Putamen (tissue), 1 donor: ENCODE data around the gene AMZ1.

ENCODE experiments used
- DNase-seq: peaks from one replicate; pipeline ENCODE4 v3.0.0-alpha.2; 2016; ENCODE audit warnings: low spot score

The AMZ1 gene

GRCh38 chr7:2751086-2751485 is 63.1 kb downstream of the AMZ1 start:
- DNase-seq: no peak

DNA sequence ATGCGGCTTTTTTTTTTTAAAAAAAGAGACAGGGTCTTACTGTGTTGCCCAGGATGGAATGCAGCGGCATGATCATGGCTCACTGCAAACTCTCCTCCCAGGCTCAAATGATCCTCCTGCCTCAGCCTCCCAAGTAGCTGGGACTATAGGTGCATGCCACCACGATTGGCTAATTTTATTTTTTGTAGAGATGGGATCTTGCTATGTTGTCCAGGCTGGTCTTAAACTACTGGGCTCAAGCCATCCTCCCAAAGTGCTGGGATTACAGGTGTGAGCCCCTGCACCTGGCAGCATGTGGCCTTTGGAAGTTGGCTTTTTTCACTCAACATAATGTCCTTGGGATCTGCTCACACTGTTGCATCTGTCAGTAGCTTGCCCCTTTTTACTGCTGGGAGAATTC is 65.1 kb downstream of the AMZ1 start:
- DNase-seq: no peak

- no peak for DNase-seq
These were observed 66.1 kb downstream of the AMZ1 start for GRCh38 chr7:2754086-2754485.

- no peak for DNase-seq
These were observed 66.9 kb downstream of the AMZ1 start for GRCh38 chr7:2754912-2755311.

DNA sequence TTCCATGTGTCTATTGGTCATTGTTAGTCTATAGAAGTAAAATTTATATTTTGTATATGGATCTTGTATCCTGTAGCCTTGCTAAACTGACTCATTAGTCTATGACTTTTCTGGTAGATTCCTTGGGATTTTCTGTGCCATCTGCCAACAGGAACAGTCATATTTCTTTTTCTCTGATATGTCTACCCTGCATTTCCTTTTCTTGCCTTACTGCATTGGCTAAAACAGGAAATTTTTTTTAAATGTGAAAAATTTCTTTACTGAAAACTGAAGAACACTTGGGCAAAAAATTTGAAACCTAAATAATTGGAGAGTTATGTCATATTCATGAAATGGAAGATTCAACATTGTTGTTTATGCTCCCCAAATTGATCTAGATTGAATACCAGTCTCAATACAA is 67.5 kb downstream of the AMZ1 start:
- DNase-seq: no peak

DNA sequence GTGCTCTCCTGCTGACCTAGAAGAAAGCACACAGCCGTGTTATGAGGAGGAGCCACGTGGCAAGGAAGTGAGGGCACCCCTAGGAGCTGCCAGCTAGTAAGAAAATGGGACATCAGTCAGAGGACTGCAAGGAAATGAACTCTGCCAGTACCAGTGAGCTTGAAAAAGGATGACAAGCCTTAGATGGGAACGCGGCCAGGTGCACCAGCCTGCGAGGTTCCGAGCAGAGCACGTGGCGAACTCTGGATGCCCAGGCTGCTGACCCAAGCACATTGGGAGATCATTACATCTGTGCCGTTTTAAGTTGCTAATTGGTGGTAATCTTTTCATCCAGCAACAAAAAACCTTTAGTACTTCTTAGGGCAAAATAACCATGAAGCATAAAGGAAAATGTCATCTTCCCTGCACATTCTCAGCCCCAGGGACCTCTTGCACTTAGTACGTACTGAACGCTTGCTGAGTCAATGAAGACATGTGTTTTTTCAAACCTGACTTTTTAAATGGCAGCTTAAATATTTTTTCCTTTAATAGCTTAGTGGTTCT is 69.4 kb downstream of the AMZ1 start:
- DNase-seq: peak; percentile 53

GRCh38 chr7:2757904-2758672 is 70.1 kb downstream of the AMZ1 start:
- DNase-seq: peak; percentile 63

- DNase-seq: no peak
These were observed 70.9 kb downstream of the AMZ1 start for GRCh38 chr7:2758673-2759616.

DNA sequence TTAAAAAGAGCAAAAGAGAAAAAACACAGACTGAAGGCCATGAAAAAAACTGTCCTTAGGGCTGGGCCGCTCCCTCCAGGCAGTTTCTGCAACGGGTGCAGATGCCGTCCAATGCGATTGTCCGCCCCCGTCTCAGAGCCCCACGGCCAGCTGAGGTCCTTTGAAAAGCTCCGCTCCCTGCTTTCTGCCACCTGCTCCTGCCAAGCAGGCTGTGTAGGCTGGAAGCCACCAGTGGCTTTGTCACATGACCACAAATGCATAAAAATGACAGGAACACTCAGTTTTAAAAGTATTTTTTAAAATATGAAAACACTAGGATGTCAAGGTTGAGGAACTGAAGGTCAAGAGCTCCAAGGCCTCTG is 71.7 kb downstream of the AMZ1 start:
- DNase-seq: peak; percentile 53

- peak; percentile 20 for DNase-seq
These were observed 72.3 kb downstream of the AMZ1 start for GRCh38 chr7:2760098-2760889.

DNA sequence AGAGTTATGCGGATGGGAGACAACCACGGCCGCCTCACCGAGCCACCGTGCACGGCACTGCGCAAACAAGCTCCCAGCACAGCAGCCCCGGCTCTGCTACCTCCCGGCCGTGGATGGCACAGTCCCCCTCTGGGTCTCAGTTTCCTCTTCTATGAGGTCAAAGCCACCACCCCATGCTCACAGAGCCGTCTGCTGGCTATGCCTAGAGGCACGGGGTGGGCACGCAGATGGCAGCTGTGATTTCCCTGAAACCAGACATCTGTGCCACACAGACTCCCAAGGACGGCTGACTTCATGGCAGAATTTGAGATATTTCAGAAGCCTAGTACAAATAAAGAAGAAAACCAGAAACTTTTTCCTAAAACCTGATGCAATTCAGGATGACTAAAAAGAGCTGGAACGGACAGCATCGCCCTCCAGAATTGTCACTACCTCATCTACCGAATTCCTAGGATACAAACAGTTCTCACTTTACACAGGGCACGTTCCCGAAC is 73.2 kb downstream of the AMZ1 start:
- DNase-seq: no peak

- no peak for DNase-seq
These were observed 73.9 kb downstream of the AMZ1 start for GRCh38 chr7:2761801-2762497.

GRCh38 chr7:2763597-2763996 is 75.6 kb downstream of the AMZ1 start:
- DNase-seq: no peak

- DNase-seq: no peak
These were observed 76.6 kb downstream of the AMZ1 start for GRCh38 chr7:2764621-2765020.
